ENCODE results near the gene HSH2D. TPM values are rescaled to one million over a fixed set of nuclear protein-coding genes. Genes with fewer than 3 reads are reported as not detected.

HSH2D gene
- total and polyA plus RNA-seq, 9 of the 15 experiments (the other 6 are each of a cell fraction or from before 2014, with no cell fraction given): 0.03 to 1.1 (median 0.35) TPM; not detected in 1

GRCh38 chr19:16121967-16122366, 21.5 kb upstream of the HSH2D start:
- BruUV-seq (replicated peaks): no TSS peak
- peaks cover 87% of the 10 kb centered on the region for H3K36me3 ChIP-seq (ENCODE audit: control insufficient read depth, insufficient read depth, low read length)
- H3K79me2 ChIP-seq (ENCODE audit: control insufficient read depth, insufficient read depth, low read length): no peaks in the 10 kb centered on the region
- no peak overlapping the region for H3K27ac ChIP-seq (ENCODE audit: extremely low read depth, low read depth, low read length)
- CTCF ChIA-PET (ENCODE audit: low intra/inter-chr PET ratio): no interaction called here
- no peaks in the 10 kb centered on the region for H3K9me3 ChIP-seq (replicated peaks; ENCODE audit: control insufficient read depth, insufficient read depth, low read depth, low read length)
- intact Hi-C loops (cut with micrococcal nuclease) (no loop called here), in situ Hi-C loops (cut with MboI) (no loop called here)
- no peak for ATAC-seq
- TF ChIP-seq HEY1 (CRISPR knock-in tag; IDR thresholded peaks at IDR 0.05; ENCODE audit: borderline replicate concordance) (no peak), ZNF274 (IDR thresholded peaks at IDR 0.05; ENCODE audit: borderline replicate concordance, low read depth, low read length) (no peak), GATAD2A (IDR thresholded peaks at IDR 0.05) (no peak), E2F1 (CRISPR knock-in tag; IDR thresholded peaks at IDR 0.05) (no peak), ZBTB8A (IDR thresholded peaks at IDR 0.05; ENCODE audit: partially characterized antibody) (no peak), CEBPG (CRISPR knock-in tag; IDR thresholded peaks at IDR 0.05) (no peak), CEBPG (tag; conservative IDR thresholded peaks at IDR 0.05 in 1 of 2, IDR thresholded peaks at IDR 0.05 in 1 of 2) (no peak), KLF6 (CRISPR knock-in tag; IDR thresholded peaks at IDR 0.05; ENCODE audit: borderline replicate concordance) (no peak)
- H3K4me2 ChIP-seq (ENCODE audit: insufficient read depth, low read length): no peak overlapping the region
- DNase-seq (ENCODE audit: extremely low read depth in 1 of 4, low spot score in 3 of 4): no peak
- POLR2A ChIA-PET: interaction anchor here (0.6 kb wide), 1 partner anchor 115 kb away, joined by 3 read pairs; no protein-coding TSS in a partner anchor
- no peaks in the 10 kb centered on the region for H4K20me1 ChIP-seq (replicated peaks; ENCODE audit: control insufficient read depth, insufficient read depth, low read length)
- WGBS (ENCODE audit: insufficient coverage, low coverage, missing lambda C conversion rate): 96% methylated on average over 11 of the region's 11 CpGs
- no peak overlapping the region for H3K4me3 ChIP-seq
- FAIRE-seq: no peak
- H3K9me1 ChIP-seq (ENCODE audit: control insufficient read depth, insufficient read depth, low read length): no peaks in the 10 kb centered on the region
- peaks cover 0 to 8% of the 10 kb centered on the region in 2 experiments; a peak in 2 of 5 replicates for H3K4me1 ChIP-seq (replicated peaks in 1 of 2; ENCODE audit: control insufficient read depth in 2 of 2, insufficient read depth in 2 of 2, low read length in 2 of 2)
- no peaks in the 10 kb centered on the region for H3K27me3 ChIP-seq (ENCODE audit: control insufficient read depth in 2 of 2, insufficient read depth in 2 of 2, low read length in 2 of 2)
- H3K9ac ChIP-seq (ENCODE audit: insufficient read depth in 1 of 2, low read depth in 2 of 2, low read length in 2 of 2): no peak overlapping the region
- no peak overlapping the region for H2AFZ ChIP-seq (ENCODE audit: low read depth, low read length)

Data from K562 (cell line).